HepG2 (cell line): ENCODE measurements around the gene FBN2. TPM values are rescaled to one million over a fixed set of nuclear protein-coding genes. Genes with fewer than 3 reads are reported as not detected.
"Not testable (repeated sequence)": the region's sequence is repeated elsewhere in the genome, so short reads cannot be mapped to it uniquely, and the experiment has no call there.

Experiments
- ATAC-seq: fragments of 200-7000 bp; cut with Tn5 transposase; 3 replicates; pipeline ENCODE4 v1.9.1; 2020; ENCODE audit warnings: mild to moderate bottlenecking, moderate library complexity
- BruUV-seq: library from RNA; stranded (reverse); fragments of 400-500 nt; replicated peaks from 2 replicates; lab custom pipeline; 2021; lab: Mats Ljungman, UMichigan
- CTCF ChIA-PET: fragments of 300-600 bp; formaldehyde crosslinking; extraction: SDS; loops from one replicate; lab custom pipeline; 2021; ENCODE audit warnings: low total read pairs, inconsistent platforms, low intra/inter-chr PET ratio; lab: Yijun Ruan, JAX
- POLR2A ChIA-PET: fragments of 350-600 bp; sonication (Branson Sonifier 250); formaldehyde crosslinking; loops from one replicate; lab custom pipeline; 2020; ENCODE audit warnings: antibody characterized with exemption, inconsistent platforms; lab: Yijun Ruan, JAX
- DNase-seq: peaks from one replicate; pipeline ENCODE4 v3.0.0-alpha.2; 2015; ENCODE audit warnings: low spot score
- FAIRE-seq: peaks from 3 replicates; lab custom pipeline; 2011; peaks lifted over from hg19 to GRCh38; lab: Jason Lieb, UNC
- H2AFZ ChIP-seq: one replicate; pipeline ENCODE4 v1.6.1; 2011; ENCODE audit warnings: low read length, inconsistent platforms
- H3K27ac ChIP-seq: fragments of 300-600 bp; 3 replicates; pipeline ENCODE4 v1.8.0; 2011; ENCODE audit warnings: mixed run types, mild to moderate bottlenecking, mixed read lengths, low read length, inconsistent platforms; ENCODE audit not compliant: insufficient read depth; ENCODE audit errors: extremely low read length
- H3K27me3 ChIP-seq, 2 experiments: fragments of 200-600 bp in 1 of 2; 2 replicates in 1 of 2; 3 replicates in 1 of 2; pipeline versions ENCODE4 v1.6.0 to v1.8.0; 2011; ENCODE audit warnings: low read length in 2 of 2, mild to moderate bottlenecking in 2 of 2, moderate library complexity in 2 of 2, inconsistent platforms in 1 of 2; ENCODE audit not compliant: insufficient read depth in 2 of 2, control insufficient read depth in 1 of 2
- H3K36me3 ChIP-seq, 2 experiments: fragments of 200-600 bp in 1 of 2; replicated peaks in 1 of 2; 2 replicates in 1 of 2; 3 replicates in 1 of 2; pipeline versions ENCODE4 v1.5.1 to v1.8.0; 2011; ENCODE audit warnings: low read length in 2 of 2, inconsistent platforms in 1 of 2; ENCODE audit not compliant: insufficient read depth in 2 of 2, control insufficient read depth in 1 of 2
- H3K4me1 ChIP-seq: 2 replicates; pipeline ENCODE4 v1.5.1; 2012; ENCODE audit warnings: low read length, inconsistent platforms; ENCODE audit not compliant: insufficient read depth
- H3K4me2 ChIP-seq: 2 replicates; pipeline ENCODE4 v1.6.0; 2011; ENCODE audit warnings: low read depth, low read length, inconsistent platforms
- H3K4me3 ChIP-seq, 3 experiments: fragments of 200-600 bp in 1 of 3; sonication (generic), shearing (Covaris generic) in 1 of 3; replicated peaks in 1 of 3; 2 replicates each; pipeline ENCODE4 v1.5.1; 2011 to 2016; ENCODE audit warnings: low read length in 3 of 3, inconsistent platforms in 2 of 3, low read depth in 2 of 3, mild to moderate bottlenecking in 2 of 3, control low read depth in 1 of 3, mixed read lengths in 1 of 3; ENCODE audit not compliant: insufficient read depth in 1 of 3
- H3K79me2 ChIP-seq: one replicate; pipeline ENCODE4 v1.6.1; 2011; ENCODE audit warnings: low read length, inconsistent platforms; ENCODE audit not compliant: insufficient read depth
- H3K9ac ChIP-seq: 2 replicates; pipeline ENCODE4 v1.6.0; 2011; ENCODE audit warnings: mild to moderate bottlenecking, low read depth, low read length, inconsistent platforms; ENCODE audit not compliant: insufficient read depth
- H3K9me3 ChIP-seq: 2 replicates; pipeline ENCODE4 v1.5.1; 2012; ENCODE audit warnings: mild to moderate bottlenecking, low read length
- H4K20me1 ChIP-seq: 2 replicates; pipeline ENCODE4 v1.6.0; 2011; ENCODE audit warnings: inconsistent platforms, mild to moderate bottlenecking, low read length, moderate library complexity; ENCODE audit not compliant: insufficient read depth
- ATF7 ChIP-seq, 2 experiments: fragments of 450-650 bp in 1 of 2; sonication (generic) in 1 of 2; formaldehyde crosslinking in 1 of 2; IDR thresholded peaks; 2 replicates each; pipeline versions ENCODE4 v1.4.0 to v1.6.1; 2016 to 2020; ENCODE audit warnings: antibody characterized with exemption in 1 of 2, mild to moderate bottlenecking in 1 of 2, missing genetic modification reagents in 1 of 2
- BHLHE40 ChIP-seq: IDR thresholded peaks from 2 replicates; pipeline ENCODE4 v1.6.1; 2011; ENCODE audit warnings: low read length, improper control_type of control experiment
- WGBS: methylation state at CpG from one replicate; pipeline ENCODE4 v1.1.6; 2017; ENCODE audit warnings: low lambda C conversion rate; 5-methylcytosine and 5-hydroxymethylcytosine counted together
- in situ Hi-C: cut with HindIII; loops from 2 replicates; pipeline ENCODE4 v1.10.0; 2017; ENCODE audit warnings: low pct_unique_long_range_greater_than_20kb; ENCODE audit not compliant: extremely low pct_ligation_motif_present
- intact Hi-C: fragments of 100-400 bp; cut with micrococcal nuclease; formaldehyde crosslinking; loops from one replicate; pipeline ENCODE4 v1.10.0; 2022; ENCODE audit not compliant: unreplicated experiment
- polyA plus RNA-seq, 8 experiments: library from polyadenylated mRNA; depleted of rRNA in 3 of 8; stranded (reverse) in 7 of 8; unstranded in 1 of 8; fragments of >200 nt; fragmentation: Illumina TruSeq in 4 of 8; extraction: Trizol in 4 of 8; gene quantifications; 2 replicates each; pipeline versions ENCODE4 v1.2.1 to v1.2.3, GENCODE V29; 2011 to 2016; ENCODE audit warnings: low read depth in 4 of 8, missing spikeins in 1 of 8, mixed read lengths in 1 of 8; ENCODE audit not compliant: insufficient read depth in 1 of 8
- total RNA-seq, 5 experiments: library from RNA; depleted of rRNA; stranded (reverse); fragments of >200 nt; fragmentation: Illumina TruSeq; extraction: Trizol; gene quantifications; 2 replicates each; pipeline ENCODE4 v1.2.3, GENCODE V29; 2016; ENCODE audit warnings: low read depth in 1 of 5

The FBN2 gene
- total and polyA plus RNA-seq, 2 of the 13 experiments (the other 11 are each of a cell fraction or from before 2014, with no cell fraction given): not detected

GRCh38 chr5:128328007-128328406 is 210.0 kb downstream of the FBN2 start:
- H3K9me3 ChIP-seq: no peaks in the 10 kb centered on the region
- in situ Hi-C loops (no loop called here), intact Hi-C loops (no loop called here)
- ChIA-PET CTCF (no interaction called here), POLR2A (no interaction called here)
- no peak overlapping the region for H2AFZ ChIP-seq
- FAIRE-seq: no peak
- H3K9ac ChIP-seq: no peak overlapping the region
- ATAC-seq: no peak
- H3K4me1 ChIP-seq: no peaks in the 10 kb centered on the region
- H3K4me2 ChIP-seq: no peak overlapping the region
- no peak overlapping the region for H3K27ac ChIP-seq
- H4K20me1 ChIP-seq: no peaks in the 10 kb centered on the region
- 0% methylated on average over 1 of the region's 1 CpG for WGBS
- BruUV-seq: no TSS peak
- H3K79me2 ChIP-seq: no peaks in the 10 kb centered on the region
- H3K36me3 ChIP-seq: no peaks in the 10 kb centered on the region
- H3K27me3 ChIP-seq: no peaks in the 10 kb centered on the region
- TF ChIP-seq BHLHE40 (no peak), ATF7 (IDR thresholded peaks at IDR 0.05) (peak; percentile 92), ATF7 (CRISPR knock-in tag; IDR thresholded peaks at IDR 0.05) (no peak)
- DNase-seq: no peak
- H3K4me3 ChIP-seq: no peak overlapping the region

- H3K4me1 ChIP-seq, H4K20me1 ChIP-seq, CTCF ChIA-PET, DNase-seq, H3K36me3 ChIP-seq, ATAC-seq, H3K9ac ChIP-seq, in situ Hi-C loops, H3K4me3 ChIP-seq, H3K27me3 ChIP-seq, POLR2A ChIA-PET, H3K4me2 ChIP-seq, FAIRE-seq, H3K9me3 ChIP-seq, H3K79me2 ChIP-seq, H2AFZ ChIP-seq, intact Hi-C loops, BruUV-seq, H3K27ac ChIP-seq: not testable (repeated sequence)
- WGBS: 0% methylated on average over 4 of the region's 4 CpGs
These were observed 216.6 kb downstream of the FBN2 start for GRCh38 chr5:128321418-128321817.
